CD4-positive, alpha-beta memory T cell (primary cell): ENCODE results near the gene OGFOD3. TPM values are rescaled to one million over a fixed set of nuclear protein-coding genes. Genes with fewer than 3 reads are reported as not detected.
"Not testable (repeated sequence)": the region's sequence is repeated elsewhere in the genome, so short reads cannot be mapped to it uniquely, and the experiment has no call there.

Source experiments
- CTCF ChIA-PET: fragments of 350-600 bp; sonication (Branson Sonifier 250); formaldehyde crosslinking; loops from one replicate; lab custom pipeline; 2021; ENCODE audit warnings: inconsistent platforms; ENCODE audit not compliant: partially characterized antibody; lab: Charles Lee
- POLR2A ChIA-PET: fragments of 350-600 bp; sonication (Branson Sonifier 250); formaldehyde crosslinking; loops from one replicate; lab custom pipeline; 2021; ENCODE audit not compliant: partially characterized antibody; lab: Charles Lee
- DNase-seq, 5 donors: peaks; one replicate each; pipeline versions ENCODE4 v3.0.0 to v3.0.0-alpha.2; 2020 to 2022; ENCODE audit warnings: mixed read lengths in 1 of 5
- H3K27ac ChIP-seq: one replicate; pipeline ENCODE4 v1.7.0; 2013; ENCODE audit warnings: low read depth, low read length
- H3K27me3 ChIP-seq: 2 replicates; pipeline ENCODE4 v1.7.0; 2013; ENCODE audit warnings: mild to moderate bottlenecking, low read length, moderate library complexity; ENCODE audit not compliant: insufficient read depth
- H3K36me3 ChIP-seq: 2 replicates; pipeline ENCODE4 v1.7.0; 2013; ENCODE audit warnings: mild to moderate bottlenecking, low read length, moderate library complexity; ENCODE audit not compliant: insufficient read depth
- H3K4me1 ChIP-seq: 2 replicates; pipeline ENCODE4 v1.7.0; 2013; ENCODE audit warnings: mild to moderate bottlenecking, low read length, moderate library complexity; ENCODE audit not compliant: insufficient read depth
- H3K4me3 ChIP-seq, 2 donors: one replicate each; pipeline ENCODE4 v1.7.0; 2013; ENCODE audit warnings: low read length in 2 of 2, mild to moderate bottlenecking in 1 of 2
- H3K9me3 ChIP-seq, 2 donors: one replicate each; pipeline ENCODE4 v1.7.0; 2013; ENCODE audit warnings: low read length in 2 of 2, control low read depth in 1 of 2; ENCODE audit not compliant: control insufficient read depth in 1 of 2
- H3K27ac Mint-ChIP-seq, 7 donors: one replicate each; pipeline ENCODE4 v1.8.0; 2020 to 2021; ENCODE audit warnings: mixed read lengths in 7 of 7, mild to moderate bottlenecking in 6 of 7, inconsistent platforms in 3 of 7, moderate library complexity in 3 of 7
- H3K27me3 Mint-ChIP-seq, 2 donors: one replicate each; pipeline ENCODE4 v1.8.0; 2020 to 2021; ENCODE audit warnings: mixed read lengths in 2 of 2
- H3K36me3 Mint-ChIP-seq, 2 donors: one replicate each; pipeline ENCODE4 v1.8.0; 2020 to 2021; ENCODE audit warnings: mixed read lengths in 2 of 2, inconsistent platforms in 1 of 2, mild to moderate bottlenecking in 1 of 2
- H3K4me1 Mint-ChIP-seq, 4 donors: one replicate each; pipeline ENCODE4 v1.8.0; 2020 to 2021; ENCODE audit warnings: mixed read lengths in 4 of 4, mild to moderate bottlenecking in 1 of 4
- H3K4me3 Mint-ChIP-seq, 8 donors: one replicate each; pipeline ENCODE4 v1.8.0; 2020 to 2021; ENCODE audit warnings: mixed read lengths in 8 of 8, mild to moderate bottlenecking in 7 of 8, moderate library complexity in 6 of 8, inconsistent platforms in 3 of 8
- H3K9me3 Mint-ChIP-seq, 8 donors: one replicate each; pipeline ENCODE4 v1.8.0; 2020 to 2021; ENCODE audit warnings: mixed read lengths in 8 of 8, mild to moderate bottlenecking in 5 of 8, inconsistent platforms in 3 of 8, moderate library complexity in 1 of 8
- intact Hi-C: fragments of 100-400 bp; cut with micrococcal nuclease; formaldehyde crosslinking; loops from one replicate; pipeline ENCODE4 v1.15.1; 2023
- polyA plus RNA-seq, 2 donors: library from polyadenylated mRNA; unstranded; fragments of 300-500 nt; fragmentation: Illumina TruSeq; gene quantifications; one replicate each; pipeline ENCODE4 v1.2.3, GENCODE V29; 2021
- total RNA-seq, 2 experiments: library from RNA; stranded (reverse); gene quantifications; one replicate each; pipeline ENCODE4 v1.2.3, GENCODE V29; 2021

Gene OGFOD3
- total and polyA plus RNA-seq, 4 experiments from 2014 or later, result 23.4 to 36.1 (median 29.5) TPM

GRCh38 chr17:82384051-82384729 is 34.2 kb downstream of the OGFOD3 start:
- H3K27me3 Mint-ChIP-seq, result peaks cover 14 to 19% of the 10 kb centered on the region in 2 donors
- no peaks in the 10 kb centered on the region for H3K36me3 ChIP-seq
- peaks cover 4 to 14% (median 7%) of the 10 kb centered on the region in 4 donors for H3K4me1 Mint-ChIP-seq
- no peak overlapping the region for H3K27ac Mint-ChIP-seq
- no peaks in the 10 kb centered on the region for H3K9me3 ChIP-seq
- H3K4me3 ChIP-seq, result no peak overlapping the region
- H3K27me3 ChIP-seq, result no peaks in the 10 kb centered on the region
- POLR2A ChIA-PET, result no interaction called here
- no peak for DNase-seq
- intact Hi-C loops, result no loop called here
- H3K4me3 Mint-ChIP-seq, result no peak overlapping the region
- H3K4me1 ChIP-seq, result no peaks in the 10 kb centered on the region
- H3K36me3 Mint-ChIP-seq, result no peaks in the 10 kb centered on the region
- H3K27ac ChIP-seq, result no peak overlapping the region
- CTCF ChIA-PET, result no interaction called here
- no peaks in the 10 kb centered on the region for H3K9me3 Mint-ChIP-seq

GRCh38 chr17:82383411-82383810 is 35.0 kb downstream of the OGFOD3 start:
- no peak for DNase-seq
- no peaks in the 10 kb centered on the region for H3K9me3 ChIP-seq
- Mint-ChIP-seq H3K36me3 (no peaks in the 10 kb centered on the region), H3K4me1 (peaks cover 4 to 14% (median 7%) of the 10 kb centered on the region in 4 donors), H3K9me3 (no peaks in the 10 kb centered on the region), H3K27ac (no peak overlapping the region), H3K4me3 (no peak overlapping the region), H3K27me3 (peaks cover 17 to 19% of the 10 kb centered on the region in 2 donors)
- intact Hi-C loops, result no loop called here
- no peaks in the 10 kb centered on the region for H3K36me3 ChIP-seq
- ChIA-PET POLR2A (no interaction called here), CTCF (no interaction called here)
- no peaks in the 10 kb centered on the region for H3K27me3 ChIP-seq
- H3K4me1 ChIP-seq, result no peaks in the 10 kb centered on the region
- no peak overlapping the region for H3K4me3 ChIP-seq
- no peak overlapping the region for H3K27ac ChIP-seq

- Mint-ChIP-seq H3K4me1 (peaks cover 4 to 14% (median 7%) of the 10 kb centered on the region in 4 donors), H3K36me3 (no peaks in the 10 kb centered on the region), H3K9me3 (no peaks in the 10 kb centered on the region), H3K27me3 (peaks cover 17 to 19% of the 10 kb centered on the region in 2 donors), H3K27ac (no peak overlapping the region), H3K4me3 (no peak overlapping the region)
- ChIA-PET CTCF (no interaction called here), POLR2A (no interaction called here)
- intact Hi-C loops, result no loop called here
- Histone ChIP-seq H3K27ac (no peak overlapping the region), H3K4me3 (no peak overlapping the region), H3K36me3 (no peaks in the 10 kb centered on the region), H3K27me3 (no peaks in the 10 kb centered on the region), H3K9me3 (no peaks in the 10 kb centered on the region), H3K4me1 (no peaks in the 10 kb centered on the region)
- no peak for DNase-seq
These were observed 35.5 kb downstream of the OGFOD3 start for GRCh38 chr17:82382933-82383255.

GRCh38 chr17:82382220-82382932 is 36.0 kb downstream of the OGFOD3 start:
- H3K4me3 ChIP-seq, POLR2A ChIA-PET, H3K4me3 Mint-ChIP-seq, H3K4me1 Mint-ChIP-seq, H3K27ac Mint-ChIP-seq, H3K9me3 ChIP-seq, H3K9me3 Mint-ChIP-seq, H3K27ac ChIP-seq, H3K27me3 ChIP-seq, H3K36me3 ChIP-seq, intact Hi-C loops, DNase-seq, H3K36me3 Mint-ChIP-seq, H3K4me1 ChIP-seq: not testable (repeated sequence)
- CTCF ChIA-PET, result interaction anchor here (0.6 to 0.7 kb wide), 2 partner anchors 110 to 260 kb away, joined by 3 read pairs; no protein-coding TSS in a partner anchor
- peaks cover 16 to 17% of the 10 kb centered on the region in 2 donors for H3K27me3 Mint-ChIP-seq

- H3K4me1 ChIP-seq, H3K9me3 ChIP-seq, DNase-seq, POLR2A ChIA-PET, H3K4me3 Mint-ChIP-seq, H3K36me3 Mint-ChIP-seq, H3K27me3 ChIP-seq, H3K4me3 ChIP-seq, intact Hi-C loops, H3K9me3 Mint-ChIP-seq, H3K27ac ChIP-seq, H3K4me1 Mint-ChIP-seq, H3K36me3 ChIP-seq: not testable (repeated sequence)
- Mint-ChIP-seq H3K27me3 (peaks cover 17 to 18% of the 10 kb centered on the region in 2 donors), H3K27ac (peak overlapping the region in 1 of 7 donors; percentile 15)
- CTCF ChIA-PET, result interaction anchor here (0.6 kb wide), 1 partner anchor 111 kb away, joined by 3 read pairs; no protein-coding TSS in a partner anchor
These were observed 36.7 kb downstream of the OGFOD3 start for GRCh38 chr17:82381703-82382009.

- H3K9me3 Mint-ChIP-seq, result no peaks in the 10 kb centered on the region
- CTCF ChIA-PET, result no interaction called here
- Histone ChIP-seq H3K4me3 (no peak overlapping the region), H3K9me3 (no peaks in the 10 kb centered on the region), H3K27me3 (no peaks in the 10 kb centered on the region), H3K36me3 (no peaks in the 10 kb centered on the region), H3K4me1 (no peaks in the 10 kb centered on the region), H3K27ac (no peak overlapping the region)
- intact Hi-C loops, result no loop called here
- no peak for DNase-seq
- H3K4me3 Mint-ChIP-seq, result no peak overlapping the region
- H3K27ac Mint-ChIP-seq, result peak overlapping the region in 1 of 7 donors; percentile 72
- POLR2A ChIA-PET, result interaction anchor here (0.6 kb wide), 1 partner anchor 178 kb away, joined by 3 read pairs; no protein-coding TSS in a partner anchor
- peaks cover 18 to 19% of the 10 kb centered on the region in 2 donors for H3K27me3 Mint-ChIP-seq
- H3K4me1 Mint-ChIP-seq, result peaks cover 4 to 9% (median 6%) of the 10 kb centered on the region in 4 donors
- no peaks in the 10 kb centered on the region for H3K36me3 Mint-ChIP-seq
These were observed 37.3 kb downstream of the OGFOD3 start for GRCh38 chr17:82380860-82381702.

GRCh38 chr17:82378741-82379021 is 39.7 kb downstream of the OGFOD3 start:
- no peak for DNase-seq

More at GRCh38 chr17:82378741-82379021, 39.7 kb downstream of the OGFOD3 start:
- Mint-ChIP-seq H3K36me3 (no peaks in the 10 kb centered on the region), H3K4me1 (peaks cover 4 to 9% (median 6%) of the 10 kb centered on the region in 4 donors), H3K4me3 (no peak overlapping the region), H3K27ac (no peak overlapping the region), H3K27me3 (peaks cover 19 to 22% of the 10 kb centered on the region in 2 donors), H3K9me3 (no peaks in the 10 kb centered on the region)
- no peak overlapping the region for H3K27ac ChIP-seq
- H3K27me3 ChIP-seq, result no peaks in the 10 kb centered on the region
- intact Hi-C loops, result no loop called here
- ChIA-PET CTCF (interaction anchor here (0.7 kb wide), 1 partner anchor 170 kb away, joined by 3 read pairs; no protein-coding TSS in a partner anchor), POLR2A (no interaction called here)
- H3K4me3 ChIP-seq, result no peak overlapping the region
- no peaks in the 10 kb centered on the region for H3K9me3 ChIP-seq
- H3K36me3 ChIP-seq, result no peaks in the 10 kb centered on the region
- H3K4me1 ChIP-seq, result no peaks in the 10 kb centered on the region
